PC-3 (cell line): ENCODE measurements around the gene LRFN5. TPM values are rescaled to one million over a fixed set of nuclear protein-coding genes. Genes with fewer than 3 reads are reported as not detected.

Experiments used
- ATAC-seq: fragments of 200-7000 bp; cut with Tn5 transposase; 2 replicates; pipeline ENCODE4 v1.9.1; 2020; ENCODE audit warnings: mild to moderate bottlenecking, moderate library complexity
- BruUV-seq: library from RNA; stranded (reverse); fragments of 400-500 nt; replicated peaks from 2 replicates; lab custom pipeline; 2021; lab: Mats Ljungman, UMichigan
- CTCF ChIA-PET: fragments of 300-600 bp; sonication (Branson Sonifier 250); formaldehyde crosslinking; loops from one replicate; lab custom pipeline; 2022; ENCODE audit warnings: antibody characterized with exemption; lab: Charles Lee
- POLR2A ChIA-PET: fragments of 300-600 bp; sonication (Branson Sonifier 250); formaldehyde crosslinking; loops from one replicate; lab custom pipeline; 2022; ENCODE audit warnings: antibody characterized with exemption; ENCODE audit not compliant: unreplicated experiment; lab: Charles Lee
- DNase-seq: peaks from one replicate; pipeline ENCODE4 v3.0.0-alpha.2; 2015
- H2AFZ ChIP-seq: fragments of 300-600 bp; sonication (generic); 2 replicates; pipeline ENCODE4 v1.6.0; 2016; ENCODE audit warnings: antibody characterized with exemption, low read length
- H3F3A ChIP-seq: fragments of 300-600 bp; sonication (generic); one replicate; pipeline ENCODE4 v1.6.0; 2017; ENCODE audit warnings: antibody characterized with exemption, low read length, control low read depth, mild to moderate bottlenecking; ENCODE audit not compliant: unreplicated experiment
- H3K27ac ChIP-seq: fragments of 300-600 bp; sonication (generic); 2 replicates; pipeline ENCODE4 v1.5.1; 2016; ENCODE audit warnings: mild to moderate bottlenecking, low read length
- H3K27me3 ChIP-seq: fragments of 300-600 bp; sonication (generic); 2 replicates; pipeline ENCODE4 v1.6.1; 2016; ENCODE audit warnings: low read length, mixed read lengths
- H3K36me3 ChIP-seq: fragments of 300-600 bp; sonication (generic); 2 replicates; pipeline ENCODE4 v1.6.1; 2016; ENCODE audit warnings: low read depth, mixed run types, low read length, mixed read lengths
- H3K4me1 ChIP-seq: fragments of 300-600 bp; sonication (generic); 2 replicates; pipeline ENCODE4 v1.5.1; 2016; ENCODE audit warnings: low read length; ENCODE audit not compliant: insufficient read depth
- H3K4me2 ChIP-seq: fragments of 300-600 bp; sonication (generic); 2 replicates; pipeline ENCODE4 v1.6.0; 2016; ENCODE audit warnings: low read length
- H3K4me3 ChIP-seq: fragments of 300-600 bp; sonication (generic); 2 replicates; pipeline ENCODE4 v1.5.1; 2016; ENCODE audit warnings: mild to moderate bottlenecking, low read length, mixed read lengths
- H3K79me2 ChIP-seq: fragments of 300-600 bp; sonication (generic); 2 replicates; pipeline ENCODE4 v1.6.1; 2017; ENCODE audit warnings: low read length, mixed read lengths
- H3K9ac ChIP-seq: fragments of 300-600 bp; sonication (generic); 2 replicates; pipeline ENCODE4 v1.6.0; 2016; ENCODE audit warnings: mild to moderate bottlenecking, low read length
- H3K9me2 ChIP-seq: fragments of 300-600 bp; sonication (generic); replicated peaks from 2 replicates; pipeline ENCODE4 v1.6.1; 2016; ENCODE audit warnings: mixed run types, low read length, mixed read lengths
- H3K9me3 ChIP-seq: fragments of 300-600 bp; sonication (generic); 2 replicates; pipeline ENCODE4 v1.6.1; 2016; ENCODE audit warnings: low read length, mixed read lengths
- H4K20me1 ChIP-seq: fragments of 300-600 bp; sonication (generic); 2 replicates; pipeline ENCODE4 v1.6.1; 2016; ENCODE audit warnings: low read length, mixed read lengths
- EZH2 ChIP-seq: fragments of 300-600 bp; sonication (generic); IDR thresholded peaks from one replicate; pipeline ENCODE4 v1.6.1; 2017; ENCODE audit warnings: antibody characterized with exemption, mild to moderate bottlenecking, low read length; ENCODE audit not compliant: unreplicated experiment
- EZH2phosphoT487 ChIP-seq: fragments of 300-600 bp; sonication (generic); IDR thresholded peaks from 2 replicates; pipeline ENCODE4 v1.6.1; 2018; ENCODE audit warnings: mild to moderate bottlenecking, antibody characterized with exemption, low read length, borderline replicate concordance
- intact Hi-C: fragments of 100-400 bp; cut with micrococcal nuclease; formaldehyde crosslinking; loops from 2 replicates; pipeline ENCODE4 v1.9.0; 2023
- total RNA-seq: library from RNA; depleted of rRNA; stranded (reverse); fragments of >200 nt; gene quantifications from 2 replicates; pipeline ENCODE4 v1.2.3, GENCODE V29; 2014
- TF ChIP-seq, protein P1 (sequence below): fragments of 300-600 bp; sonication (generic); conservative IDR thresholded peaks from 2 replicates; pipeline ENCODE4 v1.5.1; 2017; ENCODE audit warnings: antibody characterized with exemption, low read depth, mild to moderate bottlenecking, low read length

LRFN5 gene
- total RNA-seq, 1 experiment from 2014 or later = not detected

DNA sequence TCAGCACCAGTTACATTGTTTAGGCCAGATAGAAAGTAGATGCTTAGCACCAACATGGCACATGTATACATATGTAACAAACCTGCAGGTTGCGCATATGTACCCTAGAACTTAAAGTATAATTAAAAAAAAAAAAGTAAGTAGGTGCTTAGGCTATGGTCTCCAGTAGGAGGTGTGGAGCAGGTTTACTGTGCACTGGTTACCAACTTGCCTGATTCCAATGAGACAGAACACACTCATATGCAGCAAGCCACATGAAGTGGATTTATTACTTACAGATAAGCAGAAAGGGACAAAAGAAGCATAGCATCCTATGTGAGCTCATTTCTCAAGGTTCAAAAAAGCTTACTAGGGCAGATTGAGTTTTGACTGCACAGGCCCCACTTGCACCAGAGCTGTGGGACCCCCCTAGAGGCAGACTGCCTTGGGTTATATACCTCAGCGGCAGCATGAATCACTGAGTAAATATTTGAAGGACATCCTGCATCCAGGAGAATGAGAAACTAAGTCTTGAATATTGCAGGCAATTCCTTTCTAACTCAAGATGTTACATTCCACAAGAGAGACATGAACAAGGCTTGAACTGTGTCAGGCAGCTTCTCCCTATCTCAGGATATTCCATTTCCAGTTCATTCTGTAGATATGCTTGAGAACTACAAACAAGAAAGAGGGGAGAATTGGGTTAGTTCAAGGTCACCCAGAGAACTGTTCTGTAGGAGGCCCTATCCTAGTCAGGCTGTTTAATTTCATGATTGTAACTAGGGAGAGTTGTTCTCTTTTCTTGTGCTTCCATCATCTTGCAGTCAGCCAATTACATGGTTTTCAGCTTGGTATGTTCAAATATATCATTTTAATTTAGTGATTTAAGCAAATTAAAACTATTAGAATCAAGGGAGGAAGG, 30.1 kb downstream of the LRFN5 start:
- CTCF ChIA-PET = interaction anchor here (0.6 kb wide), 1 partner anchor 368 kb away, joined by 3 read pairs; no protein-coding TSS in a partner anchor
- H3K9ac ChIP-seq = no peak overlapping the region

DNA sequence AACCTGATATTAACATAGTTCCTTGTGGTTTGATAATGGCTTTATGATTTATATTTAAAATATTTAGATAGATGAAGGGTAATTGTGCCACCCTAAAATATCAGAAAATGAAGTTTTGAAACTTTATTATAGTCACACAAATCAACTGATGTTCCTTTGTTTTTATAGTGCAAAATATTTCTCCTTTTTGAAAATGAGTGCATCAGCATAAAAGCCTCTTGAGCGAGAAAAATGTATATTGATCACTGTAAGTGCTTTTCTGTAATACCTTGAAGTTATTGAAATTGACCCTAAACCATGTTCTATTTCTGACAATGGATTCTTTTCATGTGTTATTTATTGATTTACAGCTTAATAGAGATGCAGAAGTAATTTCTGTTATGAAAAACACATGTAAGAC, 35.0 kb downstream of the LRFN5 start:
- no peak overlapping the region for H3K4me2 ChIP-seq
- DNase-seq (no peak), ATAC-seq (no peak)
- BruUV-seq = no TSS peak
- peaks cover 7% of the 10 kb centered on the region for H3K4me1 ChIP-seq
- no peaks in the 10 kb centered on the region for H3K9me3 ChIP-seq
- H3K9me2 ChIP-seq = no peaks in the 10 kb centered on the region
- intact Hi-C loops = no loop called here
- no peaks in the 10 kb centered on the region for H3K79me2 ChIP-seq
- H3K9ac ChIP-seq = no peak overlapping the region
- H3K27me3 ChIP-seq = no peaks in the 10 kb centered on the region
- H3K27ac ChIP-seq = no peak overlapping the region
- H3K4me3 ChIP-seq = no peak overlapping the region
- H3K36me3 ChIP-seq = no peaks in the 10 kb centered on the region
- TF ChIP-seq, protein P1, sequence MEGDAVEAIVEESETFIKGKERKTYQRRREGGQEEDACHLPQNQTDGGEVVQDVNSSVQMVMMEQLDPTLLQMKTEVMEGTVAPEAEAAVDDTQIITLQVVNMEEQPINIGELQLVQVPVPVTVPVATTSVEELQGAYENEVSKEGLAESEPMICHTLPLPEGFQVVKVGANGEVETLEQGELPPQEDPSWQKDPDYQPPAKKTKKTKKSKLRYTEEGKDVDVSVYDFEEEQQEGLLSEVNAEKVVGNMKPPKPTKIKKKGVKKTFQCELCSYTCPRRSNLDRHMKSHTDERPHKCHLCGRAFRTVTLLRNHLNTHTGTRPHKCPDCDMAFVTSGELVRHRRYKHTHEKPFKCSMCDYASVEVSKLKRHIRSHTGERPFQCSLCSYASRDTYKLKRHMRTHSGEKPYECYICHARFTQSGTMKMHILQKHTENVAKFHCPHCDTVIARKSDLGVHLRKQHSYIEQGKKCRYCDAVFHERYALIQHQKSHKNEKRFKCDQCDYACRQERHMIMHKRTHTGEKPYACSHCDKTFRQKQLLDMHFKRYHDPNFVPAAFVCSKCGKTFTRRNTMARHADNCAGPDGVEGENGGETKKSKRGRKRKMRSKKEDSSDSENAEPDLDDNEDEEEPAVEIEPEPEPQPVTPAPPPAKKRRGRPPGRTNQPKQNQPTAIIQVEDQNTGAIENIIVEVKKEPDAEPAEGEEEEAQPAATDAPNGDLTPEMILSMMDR = no peak
- TF ChIP-seq EZH2 = no peak
- no peak for TF ChIP-seq EZH2phosphoT487
- no peaks in the 10 kb centered on the region for H3F3A ChIP-seq
- POLR2A ChIA-PET = no interaction called here
- no peaks in the 10 kb centered on the region for H4K20me1 ChIP-seq
- H2AFZ ChIP-seq = no peak overlapping the region
- CTCF ChIA-PET = no interaction called here

More for the DNA sequence above, 30.1 kb downstream of the LRFN5 start:
- no peaks in the 10 kb centered on the region for H3K27me3 ChIP-seq
- no peaks in the 10 kb centered on the region for H3K9me3 ChIP-seq
- no peaks in the 10 kb centered on the region for H3F3A ChIP-seq
- no TSS peak for BruUV-seq
- peak overlapping the region; percentile 6; the same call in 1 of the 2 replicates for H3K4me2 ChIP-seq
- no peak overlapping the region for H3K27ac ChIP-seq
- no peak overlapping the region for H3K4me3 ChIP-seq
- H3K9me2 ChIP-seq = no peaks in the 10 kb centered on the region
- H3K79me2 ChIP-seq = no peaks in the 10 kb centered on the region
- DNase-seq = peak; percentile 54
- H2AFZ ChIP-seq = no peak overlapping the region
- no peaks in the 10 kb centered on the region for H4K20me1 ChIP-seq
- POLR2A ChIA-PET = interaction anchor here (0.7 kb wide), 2 partner anchors 22 to 1582 kb away, joined by 4 read pairs; no protein-coding TSS in a partner anchor
- intact Hi-C loops = no loop called here
- ATAC-seq = peak; percentile 95
- peaks cover 9% of the 10 kb centered on the region for H3K4me1 ChIP-seq
- no peak for TF ChIP-seq EZH2
- TF ChIP-seq, protein P1 = no peak
- no peak for TF ChIP-seq EZH2phosphoT487
- H3K36me3 ChIP-seq = no peaks in the 10 kb centered on the region

DNA sequence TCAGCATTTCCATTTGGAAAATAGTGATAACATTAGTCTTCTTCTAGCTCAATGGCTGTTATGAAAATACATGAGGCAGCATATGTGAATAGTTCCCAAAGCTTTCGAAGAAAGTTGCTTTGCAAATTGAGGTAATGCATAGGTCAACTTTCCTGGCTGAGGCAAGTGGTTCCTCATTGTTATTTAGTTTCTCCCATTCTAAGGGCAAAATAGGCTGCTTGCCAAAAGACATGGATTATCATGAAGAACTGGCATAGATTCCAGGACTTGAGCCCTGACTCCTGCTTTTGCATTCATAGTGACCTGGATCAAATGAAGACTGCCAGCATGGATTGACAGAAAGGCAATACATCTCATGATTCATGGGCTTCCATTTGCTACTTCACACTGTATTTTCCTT, 35.7 kb downstream of the LRFN5 start:
- POLR2A ChIA-PET = no interaction called here
- ATAC-seq (no peak), DNase-seq (no peak)
- Histone ChIP-seq H3K9ac (no peak overlapping the region), H3K4me1 (peaks cover under 1% of the 10 kb centered on the region; the same call in 1 of the 2 replicates), H3K27me3 (no peaks in the 10 kb centered on the region), H4K20me1 (no peaks in the 10 kb centered on the region), H3K36me3 (no peaks in the 10 kb centered on the region), H3K27ac (no peak overlapping the region), H3K4me3 (no peak overlapping the region), H3K4me2 (no peak overlapping the region), H3K9me3 (no peaks in the 10 kb centered on the region), H3K9me2 (no peaks in the 10 kb centered on the region), H2AFZ (no peak overlapping the region), H3K79me2 (no peaks in the 10 kb centered on the region), H3F3A (no peaks in the 10 kb centered on the region)
- TF ChIP-seq EZH2phosphoT487 (no peak), EZH2 (no peak)
- TF ChIP-seq, protein P1 = no peak
- intact Hi-C loops = no loop called here
- CTCF ChIA-PET = no interaction called here
- BruUV-seq = no TSS peak
